CD8-positive, alpha-beta memory T cell (primary cell): ENCODE results near the gene BAZ2A. TPM values are rescaled to one million over a fixed set of nuclear protein-coding genes. Genes with fewer than 3 reads are reported as not detected.
"Not testable (repeated sequence)": the region's sequence is repeated elsewhere in the genome, so short reads cannot be mapped to it uniquely, and the experiment has no call there.

Experiments
- CTCF ChIA-PET: fragments of 350-600 bp; sonication (Branson Sonifier 250); formaldehyde crosslinking; loops from one replicate; lab custom pipeline; 2021; ENCODE audit warnings: antibody characterized with exemption; lab: Charles Lee
- POLR2A ChIA-PET: fragments of 350-600 bp; sonication (Branson Sonifier 250); formaldehyde crosslinking; loops from one replicate; lab custom pipeline; 2021; ENCODE audit warnings: antibody characterized with exemption; lab: Charles Lee
- DNase-seq, 5 donors: peaks; one replicate each; pipeline versions ENCODE4 v3.0.0 to v3.0.0-alpha.2; 2020 to 2022; ENCODE audit warnings: mixed read lengths in 1 of 5
- H3K27ac ChIP-seq: one replicate; pipeline ENCODE4 v1.7.0; 2013; ENCODE audit warnings: low read depth, mild to moderate bottlenecking, low read length, moderate library complexity
- H3K27me3 ChIP-seq: 2 replicates; pipeline ENCODE4 v1.7.0; 2013; ENCODE audit warnings: low read length, mild to moderate bottlenecking; ENCODE audit not compliant: insufficient read depth, poor library complexity, severe bottlenecking
- H3K36me3 ChIP-seq: 2 replicates; pipeline ENCODE4 v1.7.0; 2013; ENCODE audit warnings: mild to moderate bottlenecking, low read length, moderate library complexity; ENCODE audit not compliant: insufficient read depth
- H3K4me1 ChIP-seq: 2 replicates; pipeline ENCODE4 v1.7.0; 2013; ENCODE audit warnings: mild to moderate bottlenecking, low read length, moderate library complexity; ENCODE audit not compliant: insufficient read depth
- H3K4me3 ChIP-seq: 2 replicates; pipeline ENCODE4 v1.7.0; 2013; ENCODE audit warnings: mild to moderate bottlenecking, low read length
- H3K9me3 ChIP-seq: 2 replicates; pipeline ENCODE4 v1.7.0; 2013; ENCODE audit warnings: mild to moderate bottlenecking, low read length
- H3K27ac Mint-ChIP-seq, 8 donors: one replicate each; pipeline ENCODE4 v1.8.0; 2020 to 2021; ENCODE audit warnings: mixed read lengths in 8 of 8, mild to moderate bottlenecking in 6 of 8, inconsistent platforms in 3 of 8, moderate library complexity in 3 of 8
- H3K27me3 Mint-ChIP-seq, 2 donors: one replicate each; pipeline ENCODE4 v1.8.0; 2020 to 2021; ENCODE audit warnings: mixed read lengths in 2 of 2, mild to moderate bottlenecking in 1 of 2, moderate library complexity in 1 of 2
- H3K36me3 Mint-ChIP-seq, 3 donors: one replicate each; pipeline ENCODE4 v1.8.0; 2020 to 2021; ENCODE audit warnings: mixed read lengths in 3 of 3, inconsistent platforms in 1 of 3, mild to moderate bottlenecking in 1 of 3
- H3K4me1 Mint-ChIP-seq, 3 donors: one replicate each; pipeline ENCODE4 v1.8.0; 2020 to 2021; ENCODE audit warnings: mixed read lengths in 3 of 3, inconsistent platforms in 1 of 3, mild to moderate bottlenecking in 1 of 3
- H3K4me3 Mint-ChIP-seq, 7 donors: one replicate each; pipeline ENCODE4 v1.8.0; 2020 to 2021; ENCODE audit warnings: mixed read lengths in 7 of 7, mild to moderate bottlenecking in 6 of 7, moderate library complexity in 4 of 7, inconsistent platforms in 2 of 7
- H3K9me3 Mint-ChIP-seq, 5 donors: one replicate each; pipeline ENCODE4 v1.8.0; 2020 to 2022; ENCODE audit warnings: mixed read lengths in 5 of 5, mild to moderate bottlenecking in 3 of 5, moderate library complexity in 2 of 5, inconsistent platforms in 1 of 5
- polyA plus RNA-seq: library from polyadenylated mRNA; unstranded; fragments of 300-500 nt; fragmentation: Illumina TruSeq; gene quantifications from one replicate; pipeline ENCODE4 v1.2.3, GENCODE V29; 2021
- total RNA-seq, 2 experiments: library from RNA; stranded (reverse); gene quantifications; one replicate each; pipeline ENCODE4 v1.2.3, GENCODE V29; 2021

BAZ2A gene
- total and polyA plus RNA-seq, 3 experiments from 2014 or later = 36.4 to 89.1 (median 87.3) TPM

DNA sequence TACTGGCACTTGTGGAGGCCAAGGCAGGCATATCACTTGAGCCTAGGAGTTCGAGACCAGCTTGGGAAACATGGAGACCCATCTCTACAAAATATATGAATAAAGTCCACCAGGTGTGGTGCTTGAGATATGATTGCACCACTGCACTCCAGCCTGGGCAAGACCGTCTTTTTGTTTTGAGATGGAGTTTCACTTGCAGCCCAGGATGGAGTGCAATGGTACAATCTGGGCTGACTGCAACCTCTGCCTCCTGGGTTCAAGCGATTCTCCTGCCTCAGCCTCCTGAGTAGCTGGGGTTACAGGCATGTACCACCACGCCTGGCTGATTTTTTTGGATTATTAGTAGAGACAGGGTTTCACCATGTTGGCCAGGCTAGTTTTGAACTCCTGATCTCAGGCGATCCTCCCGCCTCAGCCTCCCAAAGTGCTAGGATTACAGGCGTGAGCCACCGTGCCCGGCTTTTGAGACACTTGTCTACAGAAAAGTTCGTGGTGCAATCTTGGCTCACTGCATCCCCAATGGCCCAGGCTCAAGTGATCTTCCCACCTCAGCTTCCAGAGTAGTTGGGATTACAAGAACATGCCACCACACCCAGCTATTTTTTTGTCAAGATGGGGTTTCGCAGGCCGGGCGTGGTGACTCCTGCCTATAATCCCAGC lies 32.0 kb upstream of the BAZ2A start:
- Histone ChIP-seq H3K27me3 (no peaks in the 10 kb centered on the region), H3K9me3 (no peaks in the 10 kb centered on the region), H3K27ac (no peak overlapping the region), H3K36me3 (peaks cover 23% of the 10 kb centered on the region), H3K4me1 (no peaks in the 10 kb centered on the region), H3K4me3 (no peak overlapping the region)
- ChIA-PET CTCF (interaction anchor here (1.1 to 1.4 kb wide), 3 partner anchors 21 to 27 kb away, joined by 3 to 4 read pairs (median 3); no protein-coding TSS in a partner anchor), POLR2A (interaction anchor here (0.6 to 1.4 kb wide), 2 partner anchors 11 to 16 kb away, joined by 4 to 8 read pairs; partner anchors contain the start of gene ATP5F1B)
- no peak for DNase-seq
- Mint-ChIP-seq H3K27me3 (no peaks in the 10 kb centered on the region), H3K4me1 (peaks cover 3 to 17% (median 4%) of the 10 kb centered on the region in 3 donors), H3K36me3 (peaks cover 7 to 42% (median 9%) of the 10 kb centered on the region in 3 donors), H3K9me3 (no peaks in the 10 kb centered on the region), H3K27ac (peak overlapping the region in 1 of 8 donors; percentile 56), H3K4me3 (peak overlapping the region in 1 of 7 donors; percentile 32)

DNA sequence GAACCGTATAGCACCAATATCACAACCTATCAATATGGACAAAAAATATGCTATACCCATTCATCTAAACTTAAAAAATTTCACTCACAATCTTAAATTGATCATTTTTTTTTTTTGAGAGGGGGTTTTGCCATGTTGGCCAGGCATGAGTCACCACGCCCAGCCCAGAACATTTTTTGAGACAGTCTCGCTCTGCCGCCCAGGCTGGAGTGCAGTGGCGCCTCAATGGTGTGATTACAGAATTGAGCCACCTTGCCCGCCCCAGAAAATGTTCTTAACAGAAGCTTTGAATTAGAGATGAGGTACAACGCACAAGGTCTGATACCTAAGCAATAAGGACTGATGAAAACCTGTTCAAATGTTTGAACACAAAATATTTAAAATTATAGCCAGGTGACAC lies 31.4 kb upstream of the BAZ2A start:
- H3K27me3 Mint-ChIP-seq = no peaks in the 10 kb centered on the region
- ChIA-PET CTCF (interaction anchor here (1.4 kb wide), 2 partner anchors 25 to 26 kb away, joined by 3 to 4 read pairs; no protein-coding TSS in a partner anchor), POLR2A (interaction anchor here (1.4 kb wide), 1 partner anchor 16 kb away, joined by 8 read pairs; the partner anchor contains the start of gene ATP5F1B)
- H3K9me3 Mint-ChIP-seq = no peaks in the 10 kb centered on the region
- Histone ChIP-seq H3K4me3 (no peak overlapping the region), H3K27ac (no peak overlapping the region), H3K9me3 (no peaks in the 10 kb centered on the region), H3K4me1 (no peaks in the 10 kb centered on the region), H3K27me3 (no peaks in the 10 kb centered on the region), H3K36me3 (peaks cover 17% of the 10 kb centered on the region)
- H3K4me3 Mint-ChIP-seq = no peak overlapping the region
- no peak for DNase-seq
- H3K4me1 Mint-ChIP-seq = peaks cover 3 to 17% (median 4%) of the 10 kb centered on the region in 3 donors
- H3K27ac Mint-ChIP-seq = peak overlapping the region in 3 of 8 donors; percentile 9 to 56 (median 50)
- H3K36me3 Mint-ChIP-seq = peaks cover 7 to 40% (median 9%) of the 10 kb centered on the region in 3 donors

DNA sequence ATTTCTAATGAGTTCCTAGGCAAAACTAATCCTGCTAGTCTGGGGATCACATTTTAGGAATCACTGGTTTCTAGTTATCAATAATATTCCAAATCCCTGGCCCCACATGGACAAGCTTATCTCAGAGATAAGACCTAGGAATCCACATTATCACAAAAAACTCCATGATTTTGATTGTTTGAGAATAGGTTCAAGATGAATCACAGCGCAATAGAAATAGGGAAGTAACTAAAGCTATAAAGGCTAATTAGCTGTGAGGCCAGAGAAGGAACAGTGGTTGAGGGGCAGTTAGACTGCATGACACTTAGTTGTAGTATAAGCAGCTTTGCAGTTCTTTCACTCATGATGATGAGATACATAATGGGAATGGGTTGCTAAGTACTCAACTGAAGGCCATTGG lies 28.8 kb upstream of the BAZ2A start:
- peaks cover 4 to 9% (median 5%) of the 10 kb centered on the region in 5 donors for H3K9me3 Mint-ChIP-seq
- Histone ChIP-seq H3K27me3 (no peaks in the 10 kb centered on the region), H3K4me3 (no peak overlapping the region), H3K4me1 (no peaks in the 10 kb centered on the region), H3K27ac (no peak overlapping the region), H3K36me3 (peaks cover 8% of the 10 kb centered on the region), H3K9me3 (no peaks in the 10 kb centered on the region)
- no peak for DNase-seq
- H3K4me3 Mint-ChIP-seq = no peak overlapping the region
- peaks cover 3 to 13% (median 4%) of the 10 kb centered on the region in 3 donors for H3K4me1 Mint-ChIP-seq
- H3K27me3 Mint-ChIP-seq = no peaks in the 10 kb centered on the region
- peaks cover 3 to 16% (median 4%) of the 10 kb centered on the region in 3 donors for H3K36me3 Mint-ChIP-seq
- POLR2A ChIA-PET = no interaction called here
- H3K27ac Mint-ChIP-seq = peak overlapping the region in 2 of 8 donors; percentile 12 to 64
- CTCF ChIA-PET = interaction anchor here (0.6 to 1.4 kb wide), 2 partner anchors 15 to 23 kb away, joined by 3 to 4 read pairs; no protein-coding TSS in a partner anchor

DNA sequence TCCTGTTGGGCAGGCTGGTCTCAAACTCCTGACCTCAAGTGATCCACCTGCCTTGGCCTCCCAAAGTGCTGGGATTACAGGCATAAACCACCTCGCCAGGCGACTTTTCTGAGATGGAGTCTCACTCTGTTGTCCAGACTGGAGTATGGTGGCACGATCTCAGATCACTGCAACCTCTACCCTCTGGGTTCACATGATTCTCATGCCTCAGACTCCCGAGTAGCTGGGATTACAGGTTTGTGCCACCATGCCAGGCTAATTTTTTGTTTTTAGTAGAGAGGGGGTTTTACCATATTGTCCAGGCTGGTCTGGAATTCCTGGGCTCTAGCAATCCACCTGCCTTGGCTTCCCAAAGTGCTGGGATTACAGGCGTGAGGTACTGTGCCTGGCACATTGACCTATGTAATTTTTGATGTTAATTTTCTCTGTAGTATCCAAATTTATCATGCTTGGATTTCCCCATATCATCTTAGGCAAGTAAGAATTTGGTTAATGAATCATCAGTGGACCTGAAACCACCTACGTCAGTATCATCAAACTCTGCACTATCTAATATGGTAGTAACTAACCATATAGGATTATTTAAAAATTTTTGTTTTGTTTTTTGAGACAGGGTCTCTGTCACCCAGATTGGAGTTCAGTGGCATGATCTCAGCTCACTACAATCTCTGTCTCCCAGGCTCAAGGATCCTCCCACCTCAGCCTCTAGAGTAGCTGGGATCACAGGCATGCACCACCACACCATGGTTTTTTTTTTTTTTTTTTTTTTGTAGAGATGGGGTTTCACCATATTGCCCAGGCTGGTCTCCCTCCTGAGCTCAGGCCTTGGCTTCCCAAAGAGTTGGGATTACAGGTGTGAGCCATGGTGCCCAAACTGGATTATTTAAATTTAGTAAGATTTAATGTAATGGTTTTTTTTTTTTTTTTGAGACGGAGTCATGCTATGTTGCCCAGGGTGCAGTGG lies 27.6 kb upstream of the BAZ2A start:
- Histone ChIP-seq H3K27me3 (no peaks in the 10 kb centered on the region), H3K4me3 (no peak overlapping the region), H3K4me1 (no peaks in the 10 kb centered on the region), H3K9me3 (no peaks in the 10 kb centered on the region), H3K27ac (no peak overlapping the region), H3K36me3 (peaks cover 3% of the 10 kb centered on the region)
- peak overlapping the region in 2 of 8 donors; percentile 21 to 65 for H3K27ac Mint-ChIP-seq
- POLR2A ChIA-PET = interaction anchor here (0.6 to 0.7 kb wide), 2 partner anchors 20 to 101 kb away, joined by 4 to 5 read pairs; no protein-coding TSS in a partner anchor
- DNase-seq = no peak
- H3K4me1 Mint-ChIP-seq = peaks cover 1 to 5% (median 4%) of the 10 kb centered on the region in 3 donors
- CTCF ChIA-PET = no interaction called here
- H3K36me3 Mint-ChIP-seq = peaks cover 3 to 15% (median 8%) of the 10 kb centered on the region in 3 donors
- H3K9me3 Mint-ChIP-seq = peaks cover 10 to 18% (median 12%) of the 10 kb centered on the region in 5 donors
- H3K27me3 Mint-ChIP-seq = no peaks in the 10 kb centered on the region
- H3K4me3 Mint-ChIP-seq = no peak overlapping the region

DNA sequence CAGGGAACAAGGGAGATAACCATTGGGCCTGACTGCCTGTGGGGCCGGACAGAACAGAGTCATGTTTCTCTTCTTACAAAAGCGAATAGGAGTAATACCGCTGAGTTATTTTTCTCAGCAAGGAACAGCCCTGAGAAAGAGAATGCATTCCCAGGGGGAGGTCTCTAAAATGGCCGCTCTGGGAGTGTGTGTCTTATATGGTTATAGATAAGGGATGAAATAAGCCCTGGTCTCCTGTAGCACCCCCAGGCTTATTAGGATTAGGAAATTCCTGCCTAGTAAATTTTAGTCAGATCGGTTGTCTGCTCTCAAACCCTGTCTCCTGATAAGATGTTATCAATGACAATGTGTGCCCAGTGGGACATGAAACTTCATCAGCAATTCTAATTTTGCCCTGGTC lies 23.7 kb upstream of the BAZ2A start:
- POLR2A ChIA-PET, H3K27ac ChIP-seq, H3K27me3 Mint-ChIP-seq, DNase-seq, H3K27me3 ChIP-seq, H3K4me1 Mint-ChIP-seq, H3K9me3 ChIP-seq, H3K4me1 ChIP-seq, H3K4me3 Mint-ChIP-seq, H3K27ac Mint-ChIP-seq, H3K4me3 ChIP-seq, H3K36me3 ChIP-seq: not testable (repeated sequence)
- Mint-ChIP-seq H3K36me3 (peaks cover 3 to 17% (median 4%) of the 10 kb centered on the region in 3 donors), H3K9me3 (peaks cover 10 to 18% (median 12%) of the 10 kb centered on the region in 5 donors)
- CTCF ChIA-PET = interaction anchor here (1.5 kb wide), 1 partner anchor 17 kb away, joined by 7 read pairs; no protein-coding TSS in a partner anchor

DNA sequence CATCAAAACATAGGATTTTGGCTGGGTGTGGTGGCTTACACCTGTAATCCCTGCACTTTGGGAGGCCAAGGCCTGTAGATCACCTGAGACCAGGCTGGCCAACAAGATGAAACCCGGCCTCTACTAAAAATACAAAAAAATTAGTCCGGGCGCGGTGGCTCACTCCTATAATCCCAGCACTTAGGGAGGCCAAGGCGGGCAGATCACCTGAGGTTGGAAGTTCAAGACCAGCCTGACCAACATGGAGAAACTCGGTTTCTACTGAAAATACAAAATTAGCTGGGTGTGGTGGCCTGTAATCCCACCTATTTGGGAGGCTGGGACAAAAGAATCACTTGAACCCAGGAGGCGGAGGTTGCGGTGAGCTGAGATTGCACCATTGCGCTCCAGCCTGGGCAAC lies 17.9 kb upstream of the BAZ2A start:
- Mint-ChIP-seq H3K4me3 (peak overlapping the region in 1 of 7 donors; percentile 38), H3K4me1 (peaks cover 24 to 31% (median 29%) of the 10 kb centered on the region in 3 donors), H3K36me3 (peaks cover 1 to 30% (median 14%) of the 10 kb centered on the region in 3 donors), H3K27ac (peak overlapping the region in 5 of 8 donors; percentile 47 to 84 (median 72))
- H3K27ac ChIP-seq, H3K4me3 ChIP-seq, H3K9me3 ChIP-seq, H3K36me3 ChIP-seq, H3K27me3 ChIP-seq, POLR2A ChIA-PET, H3K9me3 Mint-ChIP-seq, H3K27me3 Mint-ChIP-seq, DNase-seq: not testable (repeated sequence)
- CTCF ChIA-PET = interaction anchor here (2.4 kb wide), 1 partner anchor 11 kb away, joined by 14 read pairs; no protein-coding TSS in a partner anchor
- peaks cover 23% of the 10 kb centered on the region for H3K4me1 ChIP-seq

DNA sequence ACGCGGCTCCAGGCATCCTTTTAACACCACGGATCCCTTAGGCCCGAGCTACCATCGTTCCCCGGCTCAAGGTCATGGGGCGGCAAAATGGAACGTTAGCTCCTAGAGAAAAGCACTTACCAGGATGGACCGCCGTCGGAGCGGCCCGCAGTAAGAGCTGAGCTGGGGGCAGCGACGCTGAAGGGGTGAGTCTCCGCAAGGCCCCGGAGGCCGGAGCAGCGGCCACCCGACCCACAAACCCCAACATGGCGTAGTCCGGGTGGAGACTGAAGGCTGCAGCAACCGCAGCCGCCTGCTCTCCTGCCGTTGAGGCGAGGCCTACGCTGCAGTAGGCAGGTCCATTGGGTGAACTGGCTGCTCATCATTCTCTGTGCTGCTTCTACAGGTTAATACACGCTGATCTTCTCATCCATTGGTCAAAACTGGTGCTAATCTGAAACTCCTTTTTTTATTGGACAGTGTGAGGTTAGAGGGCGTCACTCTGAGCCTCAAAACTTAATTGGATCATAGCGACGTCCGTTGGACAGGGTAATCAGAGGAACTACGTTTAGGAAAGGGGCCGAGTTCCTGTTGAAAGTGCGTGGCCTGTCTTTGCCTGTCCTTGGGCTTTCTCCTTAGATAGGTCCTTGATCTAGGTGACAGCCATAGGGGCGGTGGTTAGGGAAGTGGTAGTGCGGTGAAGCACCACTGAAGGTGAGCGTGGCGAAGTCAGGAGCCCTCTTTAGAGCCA lies 15.8 kb upstream of the BAZ2A start, which contains the start of gene ATP5F1B:
Gene ATP5F1B, minus strand, starts transcription at position 268 of the 730 bp plus-strand sequence. Its CDS starts 21 bp downstream, at position 247.
- POLR2A ChIA-PET = interaction anchor here (0.7 to 3.3 kb wide), 10 partner anchors 10 to 466 kb away, joined by 3 to 54 read pairs (median 12); partner anchors contain the start of genes BAZ2A, NACA, PTGES3 and STAT6
- peak within 1 kb of the TSS; percentile 100 for H3K4me3 ChIP-seq
- H3K36me3 Mint-ChIP-seq = peaks cover 1 to 44% (median 15%) of the 10 kb centered on the region in 3 donors

More for the DNA sequence above, 15.8 kb upstream of the BAZ2A start, which contains the start of gene ATP5F1B:
- CTCF ChIA-PET = interaction anchor here (0.6 to 2.4 kb wide), 6 partner anchors 9 to 44 kb away, joined by 3 to 15 read pairs (median 8); no protein-coding TSS in a partner anchor
- Histone ChIP-seq H3K36me3 (peaks cover 18% of the 10 kb centered on the region), H3K4me1 (peaks cover 23% of the 10 kb centered on the region), H3K27me3 (no peaks in the 10 kb centered on the region), H3K27ac (peak within 1 kb of the TSS; percentile 98), H3K9me3 (no peaks in the 10 kb centered on the region)
- peak; percentile 85 to 96 (median 94) for DNase-seq
- Mint-ChIP-seq H3K27ac (peak within 1 kb of the TSS; percentile 76 to 100 (median 98)), H3K4me1 (peaks cover 28 to 39% (median 39%) of the 10 kb centered on the region in 3 donors), H3K4me3 (peak within 1 kb of the TSS; percentile 79 to 99 (median 93)), H3K27me3 (no peaks in the 10 kb centered on the region), H3K9me3 (no peaks in the 10 kb centered on the region)
